ENCODE measurements around the gene CCDC192. TPM values are rescaled to one million over a fixed set of nuclear protein-coding genes. Genes with fewer than 3 reads are reported as not detected.

Gene CCDC192
- total RNA-seq, result not detected
- long read RNA-seq, result 0 reads

DNA sequence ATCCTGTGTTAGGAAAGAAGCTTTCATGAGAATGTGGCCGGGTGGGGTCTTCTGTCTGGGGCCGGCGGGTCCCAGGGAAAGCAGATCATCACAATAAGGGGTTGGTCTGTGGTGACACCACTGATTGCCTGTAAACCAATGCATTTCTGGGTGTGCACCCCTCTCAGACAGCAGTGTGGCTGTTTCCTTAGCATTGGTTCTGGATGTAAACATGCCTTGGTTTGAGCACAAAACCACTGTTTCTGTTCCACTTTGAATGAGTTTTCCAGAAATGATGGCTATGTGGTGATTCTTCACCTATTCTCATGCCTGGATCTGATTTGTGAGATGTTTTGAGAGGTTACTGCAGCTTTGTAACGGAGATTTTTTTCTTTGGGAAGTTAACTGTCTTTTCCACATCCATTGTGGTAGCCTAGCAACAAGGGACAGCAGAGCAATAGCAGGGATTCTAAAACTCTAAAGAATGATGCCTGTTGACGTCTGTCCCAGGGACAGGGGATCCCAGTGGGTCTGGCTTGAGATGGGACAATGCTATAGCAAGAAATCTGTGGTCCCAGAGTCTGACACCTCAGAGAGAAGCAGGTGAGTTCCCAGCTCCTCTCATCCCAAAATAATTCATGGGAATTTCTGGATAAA is at the start of gene CCDC192:
CCDC192 (plus strand) TSS at position 466 of the 636 bp plus-strand sequence; CDS start at position 521, 55 bp downstream.
- intact Hi-C loops (cut with DNase I), result no loop called here
- TF ChIP-seq CTCF (IDR thresholded peaks at IDR 0.05), result no peak
- TF ChIP-seq POLR2A (IDR thresholded peaks at IDR 0.05), result no peak
- no peaks in the 10 kb centered on the region for H3K4me1 ChIP-seq
- no peak for DNase-seq
- WGBS (ENCODE audit: insufficient coverage, low coverage, low lambda C conversion rate, missing lambda C conversion rate), result 19% methylated on average over 5 of the region's 5 CpGs
- H3K36me3 ChIP-seq, result no peaks in the 10 kb centered on the region
- no peak within 1 kb of the TSS for H3K4me3 ChIP-seq
- no peaks in the 10 kb centered on the region for H3K27me3 ChIP-seq
- H3K9me3 ChIP-seq, result no peaks in the 10 kb centered on the region
- no peak for ATAC-seq
- no peak within 1 kb of the TSS for H3K27ac ChIP-seq

- intact Hi-C loops (cut with DNase I), result no loop called here
- DNase-seq (no peak), ATAC-seq (no peak)
- TF ChIP-seq CTCF (IDR thresholded peaks at IDR 0.05) (no peak), POLR2A (IDR thresholded peaks at IDR 0.05) (no peak)
- no peak overlapping the region for H3K4me3 ChIP-seq
- WGBS (ENCODE audit: insufficient coverage, low coverage, low lambda C conversion rate, missing lambda C conversion rate), result 47% methylated on average over 3 of the region's 6 CpGs
- H3K36me3 ChIP-seq, result no peaks in the 10 kb centered on the region
- no peak overlapping the region for H3K27ac ChIP-seq
- H3K4me1 ChIP-seq, result no peaks in the 10 kb centered on the region
- H3K27me3 ChIP-seq, result no peaks in the 10 kb centered on the region
- no peaks in the 10 kb centered on the region for H3K9me3 ChIP-seq
These were observed 46.4 kb upstream of the CCDC192 start for GRCh38 chr5:127656825-127657224.

GRCh38 chr5:127660047-127660733 is 43.0 kb upstream of the CCDC192 start:
- H3K27ac ChIP-seq, result no peak overlapping the region
- 38% methylated on average over 3 of the region's 3 CpGs for WGBS (ENCODE audit: insufficient coverage, low coverage, low lambda C conversion rate, missing lambda C conversion rate)
- H3K9me3 ChIP-seq, result no peaks in the 10 kb centered on the region
- H3K4me1 ChIP-seq, result no peaks in the 10 kb centered on the region
- no peaks in the 10 kb centered on the region for H3K36me3 ChIP-seq
- DNase-seq (no peak), ATAC-seq (no peak)
- H3K27me3 ChIP-seq, result no peaks in the 10 kb centered on the region
- intact Hi-C loops (cut with DNase I), result no loop called here
- no peak for TF ChIP-seq CTCF (IDR thresholded peaks at IDR 0.05)
- H3K4me3 ChIP-seq, result no peak overlapping the region

GRCh38 chr5:127664093-127664492 is 39.1 kb upstream of the CCDC192 start:
- intact Hi-C loops (cut with DNase I), result no loop called here
- Histone ChIP-seq H3K4me1 (no peaks in the 10 kb centered on the region), H3K27me3 (no peaks in the 10 kb centered on the region), H3K36me3 (no peaks in the 10 kb centered on the region), H3K9me3 (no peaks in the 10 kb centered on the region), H3K27ac (no peak overlapping the region), H3K4me3 (no peak overlapping the region)
- DNase-seq, result no peak
- ATAC-seq, result no peak
- no peak for TF ChIP-seq CTCF (IDR thresholded peaks at IDR 0.05)
- no peak for TF ChIP-seq POLR2A (IDR thresholded peaks at IDR 0.05)
- WGBS (ENCODE audit: insufficient coverage, low coverage, low lambda C conversion rate, missing lambda C conversion rate), result 71% methylated on average over 5 of the region's 5 CpGs
